ENCODE measurements around the gene FRG2C.
"Not testable (repeated sequence)": the region's sequence is repeated elsewhere in the genome, so short reads cannot be mapped to it uniquely, and the experiment has no call there.

The FRG2C gene

GRCh38 chr3:75669348-75670297 lies 5.5 kb downstream of the FRG2C start:
- not testable (repeated sequence) for DNase-seq (ENCODE audit: low read depth in 2 of 2)

- not testable (repeated sequence) for DNase-seq (ENCODE audit: low read depth in 2 of 2)
Observed at GRCh38 chr3:75670298-75671286, 6.5 kb downstream of the FRG2C start.

GRCh38 chr3:75671287-75672139 lies 7.4 kb downstream of the FRG2C start:
- DNase-seq (ENCODE audit: low read depth in 2 of 2), result not testable (repeated sequence)

GRCh38 chr3:75672140-75672775 lies 8.1 kb downstream of the FRG2C start:
- DNase-seq (ENCODE audit: low read depth in 2 of 2), result not testable (repeated sequence)

- DNase-seq (ENCODE audit: low read depth in 2 of 2), result not testable (repeated sequence)
Observed at GRCh38 chr3:75683965-75684364, 19.8 kb downstream of the FRG2C start.

GRCh38 chr3:75687323-75687722 lies 23.2 kb downstream of the FRG2C start:
- no peak for DNase-seq (ENCODE audit: low read depth in 2 of 2)

GRCh38 chr3:75692061-75692460 lies 27.9 kb downstream of the FRG2C start:
- no peak for DNase-seq (ENCODE audit: low read depth in 2 of 2)
